ENCODE measurements around the gene PDIA6.

The PDIA6 gene

DNA sequence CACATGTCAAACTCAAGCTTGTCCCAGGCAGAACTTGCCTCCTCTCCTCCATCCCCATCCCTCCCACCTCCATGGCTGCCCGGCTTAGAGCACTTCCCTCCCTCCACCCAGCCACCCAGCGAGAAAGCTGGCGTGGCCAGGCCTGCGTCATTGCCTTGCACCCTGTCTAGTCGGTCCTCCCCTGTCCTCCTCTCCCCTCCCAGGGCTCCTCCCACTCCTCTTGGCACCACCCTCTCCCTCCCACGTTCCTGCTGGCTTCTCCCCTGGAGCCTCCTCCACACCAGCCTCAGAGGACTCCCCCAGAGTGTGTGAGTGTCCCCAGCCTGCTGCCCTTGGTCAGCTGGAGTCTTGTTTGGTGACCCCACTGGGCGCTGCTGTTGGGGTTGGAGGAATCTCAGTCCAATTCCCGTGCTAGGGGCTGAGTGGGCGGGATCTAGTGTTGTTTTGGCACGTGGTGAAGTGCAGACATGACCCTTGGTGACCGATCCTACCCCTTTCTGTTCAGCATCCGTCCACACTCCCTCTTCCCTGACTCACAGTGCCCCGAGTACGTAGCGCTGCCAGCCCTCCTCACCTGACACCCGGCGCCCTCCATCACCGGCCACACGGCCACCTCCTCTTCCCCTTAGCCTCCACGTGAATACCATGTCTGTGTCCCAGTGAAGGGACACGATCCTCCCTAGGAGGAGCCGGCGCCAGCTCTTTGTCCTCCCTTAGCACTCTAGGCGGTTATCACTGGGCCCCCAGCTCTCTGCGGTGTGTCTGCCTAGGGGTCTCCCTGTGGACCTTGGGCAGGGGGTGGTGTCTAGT, 49.7 kb downstream of the PDIA6 start:
- peak; percentile 54 for DNase-seq

DNA sequence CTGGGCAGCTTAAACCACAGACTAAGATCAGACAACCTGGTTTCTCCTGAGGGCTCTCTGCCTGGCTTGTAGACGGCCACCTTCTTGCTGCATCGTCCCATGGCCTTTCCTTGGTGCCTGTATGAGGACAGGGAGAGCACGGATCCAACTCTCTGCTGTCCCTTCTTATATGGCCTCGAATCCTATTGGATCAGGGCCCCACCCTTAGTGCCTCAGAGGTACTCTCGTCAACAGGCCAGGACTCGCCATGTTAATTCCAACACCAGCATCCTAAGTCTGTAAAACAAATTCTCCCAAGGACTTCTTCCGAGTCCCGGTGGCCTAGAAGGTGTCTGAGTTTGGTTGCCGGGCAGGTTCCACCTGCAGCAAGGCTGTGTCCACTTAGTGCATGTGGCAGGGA, 51.0 kb downstream of the PDIA6 start:
- DNase-seq, result no peak

DNA sequence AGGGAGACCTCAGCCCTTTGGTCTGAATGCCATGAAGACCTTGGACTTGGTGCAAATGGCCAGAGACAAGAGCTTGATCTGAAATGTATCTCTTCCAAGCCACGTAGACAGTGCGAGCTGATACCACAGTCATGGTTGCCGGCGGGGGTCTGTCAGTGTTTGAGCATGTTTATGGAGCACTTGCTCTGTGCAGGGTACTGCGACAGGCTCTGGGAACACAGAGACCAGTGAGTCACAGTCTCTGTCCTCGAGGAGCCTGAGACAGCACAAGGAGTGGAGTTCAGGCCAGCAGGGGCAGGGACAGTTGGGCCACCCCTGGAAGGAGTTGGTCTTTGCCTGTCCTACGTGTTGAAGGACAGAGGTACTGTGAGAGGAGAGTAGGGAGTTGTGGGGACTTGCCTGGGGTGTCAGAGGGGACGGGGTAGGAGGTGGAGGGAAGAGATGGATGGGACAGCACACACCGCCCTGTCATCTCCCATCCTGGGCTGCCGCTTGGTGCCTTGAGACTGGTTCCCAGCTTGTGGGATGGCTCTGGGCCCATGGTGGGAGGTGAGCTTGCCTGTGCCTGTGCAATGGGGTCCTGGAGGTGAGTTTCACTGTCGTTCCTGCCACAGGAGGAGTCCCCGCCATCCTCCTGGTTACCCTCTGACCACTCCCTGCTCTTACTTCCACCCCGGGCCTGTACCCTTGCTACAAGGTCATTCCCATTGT, 51.6 kb downstream of the PDIA6 start:
- DNase-seq, result peak; percentile 61

DNA sequence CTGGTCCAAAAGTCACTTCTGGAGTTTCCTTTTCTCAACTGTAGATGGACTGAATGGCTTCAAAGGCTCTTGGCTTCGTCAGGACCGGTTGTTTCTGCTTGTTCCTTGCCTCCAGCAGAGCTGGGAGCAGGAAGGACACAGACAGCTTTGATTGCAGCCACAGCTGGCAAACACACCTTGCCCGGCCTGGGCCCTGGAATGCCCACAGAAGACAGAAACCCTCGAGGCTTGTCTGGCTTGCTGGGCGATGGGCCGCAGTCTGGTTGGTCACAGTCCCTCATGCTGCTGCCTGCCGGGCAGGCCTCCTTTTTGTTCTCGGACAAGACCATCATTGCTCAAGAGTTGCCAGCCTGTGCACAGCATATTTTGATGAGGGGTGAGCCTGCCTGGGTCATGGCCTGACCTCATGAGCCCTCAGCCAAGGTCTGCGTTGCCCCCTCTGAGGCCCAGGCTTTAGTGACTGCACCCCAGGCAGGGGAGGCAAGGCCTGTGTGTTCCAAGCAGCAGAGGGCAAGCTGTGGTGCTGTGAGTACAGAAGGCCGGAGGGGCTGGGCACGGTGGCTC, 53.4 kb downstream of the PDIA6 start:
- DNase-seq, result peak; percentile 59

DNA sequence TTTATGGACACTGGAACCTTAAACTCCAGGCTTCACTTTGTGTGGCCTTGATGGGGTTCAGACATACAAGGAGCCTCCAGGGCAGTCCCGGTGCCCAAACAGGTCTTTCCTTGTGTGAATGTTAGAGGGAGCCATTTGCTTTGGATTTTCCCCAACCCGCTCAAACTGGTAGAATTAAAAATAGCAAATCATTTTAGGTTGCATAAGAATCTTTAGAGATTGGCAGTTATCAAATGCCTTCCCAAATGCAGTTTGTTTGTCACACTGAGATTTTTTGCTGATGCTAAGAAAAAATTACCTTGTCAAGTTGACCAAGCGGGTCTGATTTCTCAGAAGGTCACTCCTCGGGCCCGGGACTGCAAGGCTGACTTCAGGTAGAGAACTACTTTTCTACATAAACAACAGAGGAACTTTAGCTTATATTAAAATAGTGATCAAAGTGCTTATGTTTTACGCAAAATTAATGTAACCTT, 54.7 kb downstream of the PDIA6 start:
- DNase-seq, result no peak

DNA sequence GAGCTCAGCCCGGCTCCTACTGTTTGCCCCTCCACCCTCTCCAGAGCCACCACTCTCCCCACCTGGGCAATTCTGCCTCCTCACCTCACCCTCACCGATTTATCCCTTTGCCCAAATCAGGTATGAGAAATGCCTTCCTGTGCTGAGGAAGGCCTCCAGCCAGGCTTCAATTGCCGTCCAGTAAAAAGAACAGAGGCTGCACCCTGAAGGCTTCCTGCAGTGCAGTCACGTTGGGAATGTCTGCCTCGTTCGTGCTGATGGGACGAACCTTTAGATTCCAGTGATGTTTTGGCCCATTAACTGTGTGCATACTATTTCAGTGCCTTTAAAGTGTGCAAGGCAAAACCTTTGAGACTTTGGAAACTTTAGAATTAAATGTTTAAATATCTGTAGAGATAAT, 57.0 kb downstream of the PDIA6 start:
- peak; percentile 76 for DNase-seq

DNA sequence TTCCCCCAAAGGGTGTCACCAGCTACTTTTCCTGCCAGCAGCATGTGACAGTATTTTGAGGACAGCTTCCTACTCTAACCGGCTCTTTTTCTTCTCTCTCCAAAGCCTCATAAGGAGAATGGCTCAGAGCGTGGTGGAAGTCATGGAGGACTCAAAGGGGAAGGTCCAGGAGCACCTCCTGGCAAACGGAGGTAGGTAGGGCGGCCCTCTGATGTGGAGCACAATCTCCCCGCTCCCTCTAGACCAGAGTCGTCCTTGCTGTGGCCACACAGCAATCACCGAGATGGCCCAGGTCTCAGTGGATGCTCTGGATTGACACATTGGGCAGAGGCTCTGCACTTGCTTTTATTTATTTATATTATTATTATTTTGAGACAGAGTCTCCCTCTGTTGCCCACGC, 58.7 kb downstream of the PDIA6 start:
- no peak for DNase-seq

DNA sequence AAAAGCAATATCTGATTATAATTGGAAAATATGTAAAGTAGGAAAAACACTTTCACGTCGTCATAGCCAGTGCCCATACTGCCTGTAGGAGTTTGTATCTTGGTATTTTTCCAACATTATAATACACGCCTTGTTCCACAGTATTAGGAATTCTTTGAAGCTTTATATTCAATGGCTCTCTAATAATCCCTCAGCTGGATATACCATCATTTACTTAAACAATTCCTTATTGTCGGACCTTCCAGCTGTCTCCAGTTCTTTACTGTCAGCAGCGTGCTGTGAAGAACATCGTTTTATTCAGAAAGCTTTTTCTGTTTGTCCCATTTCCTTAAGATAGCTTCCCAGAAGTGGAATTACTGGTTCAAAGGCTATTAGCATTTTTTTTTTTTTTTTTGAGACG, 59.4 kb downstream of the PDIA6 start:
- DNase-seq, result no peak

DNA sequence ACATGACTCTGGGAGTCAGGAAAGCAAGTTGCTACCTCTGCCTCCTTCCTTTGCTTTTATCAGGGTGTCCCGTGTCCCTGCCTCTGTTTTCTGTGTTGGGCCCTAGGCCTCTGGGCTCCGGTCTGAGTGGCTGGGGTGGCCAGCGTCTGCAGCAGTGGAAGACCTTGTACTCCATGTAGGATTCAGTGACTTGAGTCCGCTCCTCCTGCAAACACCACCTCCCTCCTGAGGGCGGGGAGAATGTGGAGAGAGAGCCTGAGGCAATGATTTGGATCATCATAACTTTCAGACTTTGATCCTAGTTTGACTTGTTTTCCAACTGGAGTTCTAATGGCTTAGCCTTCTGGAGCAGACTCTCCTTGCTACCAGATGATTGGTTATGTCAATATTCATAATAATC, 60.3 kb downstream of the PDIA6 start:
- DNase-seq, result peak; percentile 64

DNA sequence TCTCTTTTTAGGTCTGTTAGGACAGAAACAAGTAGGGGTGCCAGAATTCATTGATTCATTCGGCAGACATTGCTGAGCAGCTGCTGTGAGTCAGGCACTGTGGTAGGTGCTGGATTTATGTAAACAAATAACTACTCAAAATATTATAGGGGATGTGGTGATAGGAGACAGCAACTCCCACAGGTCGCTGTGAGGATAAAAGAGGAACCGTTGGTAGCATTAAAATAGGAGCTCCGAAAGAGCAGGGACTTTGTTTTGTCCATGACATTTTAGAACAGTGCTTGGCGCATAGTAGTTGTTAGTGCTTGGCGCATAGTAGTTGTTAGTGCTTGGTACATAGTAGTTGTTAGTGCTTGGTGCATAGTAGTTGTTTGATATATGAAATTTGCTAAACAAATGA, 62.0 kb downstream of the PDIA6 start:
- DNase-seq, result no peak

DNA sequence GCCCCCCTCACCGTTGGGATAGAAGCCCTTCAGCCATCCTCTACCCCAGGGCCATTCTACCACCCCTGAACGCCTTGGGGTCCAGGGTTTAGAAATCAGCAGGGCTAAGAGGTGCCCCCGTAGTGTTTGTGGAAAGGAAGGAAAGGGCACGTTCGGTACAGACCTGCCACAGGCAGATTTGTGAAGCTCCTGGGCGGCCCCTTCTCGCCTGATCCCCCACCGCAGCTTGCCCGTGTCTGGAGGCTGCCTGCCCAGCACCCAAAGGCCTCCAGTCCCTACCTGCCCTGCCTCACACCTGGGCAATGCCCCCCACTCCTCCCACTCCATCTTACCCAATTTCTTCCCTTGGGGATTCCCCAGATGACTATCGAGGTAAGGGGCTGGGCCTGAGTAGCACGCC, 69.9 kb downstream of the PDIA6 start:
- no peak for DNase-seq

DNA sequence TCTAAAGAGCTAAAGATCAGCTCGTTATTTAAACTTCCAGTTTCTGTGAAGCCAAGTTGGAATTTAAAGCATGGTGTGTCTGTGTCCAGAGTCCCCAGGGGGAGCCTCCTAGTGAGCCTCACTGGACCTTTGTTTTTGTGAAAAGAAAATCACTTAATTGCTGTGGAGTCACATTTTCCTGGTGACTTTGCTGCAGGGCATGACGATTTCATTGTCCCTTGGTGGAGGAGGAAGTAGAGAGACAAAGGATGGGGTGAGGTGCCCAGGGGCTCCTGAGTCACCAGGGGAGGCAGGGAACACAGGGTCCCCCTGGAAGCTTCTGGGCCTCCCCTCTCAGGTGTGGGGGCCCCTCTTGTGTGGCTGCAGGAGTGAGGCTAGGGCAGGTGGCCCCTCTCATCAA, 71.4 kb downstream of the PDIA6 start:
- no peak for DNase-seq

DNA sequence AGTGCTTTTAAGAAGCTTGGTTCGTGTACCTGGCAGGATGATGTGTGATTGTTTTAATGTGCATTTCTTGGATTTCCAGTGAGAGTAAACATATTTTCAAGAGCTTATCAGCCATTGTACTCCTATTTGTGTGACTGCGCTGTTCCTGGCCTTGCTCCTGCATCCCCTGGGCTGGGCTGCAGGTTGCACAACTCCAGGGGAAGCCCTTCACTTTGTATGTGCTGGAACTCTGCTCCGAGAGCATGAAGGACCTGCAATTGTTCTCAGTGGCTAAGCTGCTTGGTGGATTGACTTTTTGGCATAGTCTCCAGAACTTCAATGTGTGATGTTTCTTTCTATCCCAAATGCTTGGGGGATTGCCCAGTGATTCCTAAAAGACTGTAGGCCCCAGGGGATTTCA, 72.4 kb downstream of the PDIA6 start:
- no peak for DNase-seq

DNA sequence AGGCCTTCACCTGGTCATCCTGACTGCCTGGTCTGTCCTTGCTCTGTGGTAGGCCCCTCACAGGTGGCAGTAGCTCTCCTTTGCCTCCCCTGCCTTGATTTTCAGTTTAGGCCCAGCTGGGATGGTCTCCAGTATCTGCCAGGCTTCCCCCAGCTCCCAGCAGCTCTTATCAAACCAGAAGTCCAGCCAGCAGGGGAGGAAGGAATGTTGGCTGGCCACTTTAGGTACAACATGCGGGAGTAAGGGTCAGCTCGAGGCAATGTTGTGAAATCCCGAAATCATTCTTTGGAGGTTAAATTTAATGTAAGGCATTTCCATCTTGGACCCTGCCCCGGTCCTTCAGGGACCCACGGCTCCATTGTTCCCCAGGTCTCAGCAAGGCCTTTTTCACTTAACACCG, 74.4 kb downstream of the PDIA6 start:
- peak; percentile 67 for DNase-seq

DNA sequence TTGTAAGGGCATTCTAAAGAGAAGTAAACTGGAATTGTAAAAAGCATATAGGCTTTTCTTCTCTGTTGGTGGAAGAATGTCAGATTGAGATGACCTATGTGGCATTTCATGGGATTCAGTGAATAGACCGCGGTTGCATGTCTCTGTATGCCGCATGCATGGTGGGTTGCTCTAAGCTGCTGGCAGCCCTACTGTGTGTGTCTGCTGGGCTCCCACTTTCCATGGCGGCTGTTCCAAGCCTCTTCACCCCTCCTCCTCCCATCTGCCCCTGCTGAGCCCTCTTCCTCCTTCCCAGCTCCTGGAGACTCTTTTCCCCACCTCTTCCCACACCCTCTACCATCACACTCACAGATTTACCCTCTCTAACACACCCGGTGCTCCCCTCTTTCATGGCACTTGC, 78.6 kb downstream of the PDIA6 start:
- DNase-seq, result no peak

DNA sequence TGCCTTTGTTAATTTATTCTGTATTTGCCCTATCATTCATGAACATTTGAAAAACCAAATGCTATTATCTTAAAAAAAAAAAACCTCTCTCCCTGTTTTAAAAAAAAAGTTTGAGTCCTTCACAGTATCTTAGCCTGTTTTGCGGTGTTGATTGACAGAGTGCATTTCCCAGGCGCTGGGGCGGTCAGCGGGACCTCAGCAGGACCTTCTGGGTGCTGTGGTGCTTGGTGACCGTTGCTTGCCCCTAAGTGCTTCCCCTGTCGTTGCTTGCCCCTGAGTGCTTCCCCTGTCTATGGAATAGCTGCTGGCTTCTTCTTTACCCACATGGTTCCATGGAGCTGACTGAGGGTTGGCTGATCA, 79.0 kb downstream of the PDIA6 start:
- DNase-seq, result no peak
